CD4-positive, alpha-beta T cell treated with Interleukin-4 for 1 hour (primary cell): ENCODE data around the gene GLRX2.

Experiments
- DNase-seq, 2 donors: peaks; one replicate each; pipeline ENCODE4 v3.0.0-alpha.2; 2020 to 2022

GLRX2 gene

DNA sequence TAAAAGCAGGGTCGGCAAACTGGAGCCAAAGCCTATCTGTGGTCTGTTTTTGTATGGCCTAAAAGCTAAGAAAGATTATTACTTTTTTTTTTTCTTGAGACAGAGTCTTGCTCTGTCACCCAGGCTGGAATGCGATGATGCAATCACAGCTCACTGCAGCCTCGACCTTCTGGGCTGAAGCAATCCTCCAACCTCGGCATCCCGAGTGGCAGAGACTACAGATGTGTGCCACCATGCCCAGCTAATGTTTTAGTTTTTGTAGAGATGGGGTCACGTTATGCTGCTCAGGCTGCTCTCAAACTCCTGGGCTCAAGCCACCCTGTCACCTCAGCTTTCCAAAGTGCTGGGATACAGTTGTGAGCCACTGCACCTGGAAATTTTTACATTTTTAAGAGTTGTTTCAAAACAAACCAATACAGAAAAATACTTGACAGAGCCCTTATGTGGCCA is 6.5 kb upstream of the GLRX2 start:
- no peak for DNase-seq

DNA sequence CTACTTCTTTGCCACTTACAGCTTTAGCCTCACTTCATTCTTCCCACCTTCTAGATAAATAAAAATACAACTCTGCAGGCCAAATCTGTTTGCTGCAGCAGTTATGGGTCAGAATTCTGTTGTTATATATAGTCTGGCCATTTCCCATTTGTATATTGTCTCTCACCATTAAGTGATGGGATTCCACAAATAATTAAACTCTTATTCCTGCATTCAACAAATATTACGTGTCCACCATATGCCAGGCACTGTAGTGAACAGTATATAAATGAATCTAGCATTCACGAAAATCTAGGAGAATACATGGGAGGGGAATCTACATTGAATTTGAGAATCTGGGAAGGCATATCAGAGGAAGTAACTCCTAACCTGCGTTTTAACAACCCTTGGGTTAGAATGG is 5.7 kb upstream of the GLRX2 start:
- DNase-seq, result no peak

DNA sequence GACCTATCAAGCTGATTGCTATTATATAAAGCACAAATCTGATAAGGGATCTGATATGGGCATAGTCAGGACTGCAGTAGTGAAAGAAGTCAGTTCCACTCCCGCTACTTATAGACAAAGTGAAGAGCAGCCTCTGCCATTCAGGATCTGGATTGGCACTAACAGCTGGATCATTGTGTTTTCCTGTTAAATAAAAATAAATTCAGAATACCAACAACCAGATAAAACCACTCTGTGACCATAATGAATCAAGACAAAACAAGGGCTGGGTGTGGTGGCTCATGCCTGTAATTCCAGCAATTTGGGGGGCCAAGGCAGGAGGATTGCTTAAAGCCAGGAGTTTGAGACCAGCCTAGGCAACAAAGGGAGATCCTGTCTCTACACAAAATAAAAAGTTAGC is 5.0 kb upstream of the GLRX2 start:
- DNase-seq, result no peak

DNA sequence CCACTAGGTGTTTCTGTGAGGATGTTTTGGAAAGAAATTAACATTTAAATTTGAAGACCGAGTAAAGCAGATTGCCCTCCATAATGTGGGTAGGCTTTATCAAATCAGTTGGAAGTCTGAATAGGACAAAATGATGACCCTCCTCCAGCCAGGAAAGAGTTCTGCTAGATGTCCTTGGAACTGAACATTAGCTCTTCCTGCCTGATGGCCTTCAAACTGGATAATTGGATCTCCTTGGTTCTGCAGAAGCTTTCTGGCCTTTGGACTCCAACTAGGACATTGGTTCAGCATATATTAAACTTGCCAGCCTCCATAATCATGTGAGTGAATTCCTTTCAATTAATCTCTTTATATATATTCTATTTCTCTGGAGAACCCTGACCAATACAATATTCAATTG is 4.4 kb upstream of the GLRX2 start:
- no peak for DNase-seq

DNA sequence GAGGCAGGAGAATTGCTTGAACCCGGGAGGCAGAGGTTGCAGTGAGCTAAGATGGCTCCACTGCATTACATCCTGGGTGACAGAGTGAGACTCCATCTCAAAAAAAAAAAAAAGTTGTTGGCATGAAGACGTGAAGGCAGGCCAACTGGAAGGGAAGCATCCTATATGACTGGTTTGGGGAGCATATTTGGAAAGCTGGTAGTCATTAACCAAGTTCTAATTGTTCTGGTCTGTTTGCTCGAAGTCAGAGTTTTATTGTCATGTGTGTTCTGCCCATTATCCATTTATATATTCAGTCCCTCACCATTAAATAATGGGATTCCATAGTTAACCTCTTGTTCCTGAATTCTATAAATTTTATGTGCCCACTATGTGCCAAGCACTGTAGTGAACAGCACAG is 3.3 kb upstream of the GLRX2 start:
- no peak for DNase-seq

DNA sequence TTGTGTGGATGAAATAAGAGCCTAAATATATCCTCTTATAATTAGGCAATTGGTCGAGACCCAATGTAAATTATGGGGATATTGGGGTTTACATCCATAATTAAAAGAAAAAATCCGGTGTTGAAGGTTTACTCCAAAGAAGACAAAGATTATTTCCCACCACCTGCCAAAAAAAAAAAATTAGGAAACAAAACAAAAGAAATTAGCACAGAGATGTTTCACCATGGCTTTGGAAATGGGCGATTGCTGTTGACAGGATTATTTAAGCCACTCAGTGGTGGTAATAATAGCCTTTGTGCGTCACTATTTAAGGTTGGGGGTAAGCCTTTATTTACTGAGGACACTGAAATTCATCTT is 585 bp upstream of the GLRX2 start:
- DNase-seq, result no peak

DNA sequence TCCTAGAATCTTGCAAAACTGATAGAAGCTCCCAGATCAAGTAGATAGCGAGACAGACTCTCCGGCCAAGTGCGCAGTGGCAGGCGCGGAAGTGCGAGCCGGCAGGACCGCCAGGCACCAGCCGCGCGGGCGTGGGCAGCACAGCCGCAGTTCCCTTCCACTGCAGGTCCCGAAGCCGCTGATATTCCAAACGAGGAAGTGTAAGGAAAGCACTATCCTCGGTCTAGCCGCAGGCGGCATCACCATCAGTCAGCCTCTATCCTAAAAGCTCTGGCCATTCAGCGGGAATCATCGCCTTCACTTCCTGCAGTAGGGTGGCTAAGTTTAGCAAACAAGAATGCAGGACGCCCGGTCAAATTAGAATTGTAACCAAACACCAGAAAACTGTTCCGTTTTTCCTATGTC is 710 bp downstream of the GLRX2 start:
- peak in 1 of 2 donors; percentile 15 for DNase-seq

DNA sequence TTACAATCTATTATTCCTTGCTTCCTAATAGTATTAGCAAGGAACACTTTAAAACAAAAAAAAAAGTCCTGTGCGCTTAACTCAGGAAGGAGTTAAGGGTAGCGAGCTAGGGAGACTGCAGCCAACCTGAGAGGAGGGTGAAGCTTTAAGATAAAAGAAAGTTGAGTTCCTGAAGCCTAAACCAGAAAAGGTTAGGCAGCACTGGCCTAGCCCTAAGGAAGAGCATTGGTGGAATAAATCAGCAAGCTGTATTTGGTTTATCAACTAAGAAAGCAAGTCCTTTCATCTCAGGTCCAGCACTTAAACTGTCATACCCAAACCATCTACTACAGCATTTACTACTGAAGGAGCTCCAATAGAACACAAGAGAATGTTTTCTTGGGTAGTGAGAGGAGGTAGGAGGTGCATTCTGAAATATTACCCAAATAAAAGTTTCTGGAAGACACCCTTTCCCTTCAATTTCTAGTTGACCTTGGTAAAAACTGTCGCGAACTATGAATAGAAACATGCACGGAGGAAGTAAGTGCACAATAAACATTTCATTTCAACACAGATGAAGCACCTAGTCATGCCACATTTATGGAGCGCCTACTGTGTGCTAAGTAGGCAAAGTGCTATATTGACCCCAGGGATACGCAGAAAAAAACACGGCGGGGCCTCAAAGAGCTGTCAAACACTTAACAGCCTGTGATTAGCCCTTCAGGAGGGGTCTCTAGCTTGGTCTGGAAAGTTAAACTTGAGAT is 1.3 kb downstream of the GLRX2 start:
- no peak for DNase-seq

DNA sequence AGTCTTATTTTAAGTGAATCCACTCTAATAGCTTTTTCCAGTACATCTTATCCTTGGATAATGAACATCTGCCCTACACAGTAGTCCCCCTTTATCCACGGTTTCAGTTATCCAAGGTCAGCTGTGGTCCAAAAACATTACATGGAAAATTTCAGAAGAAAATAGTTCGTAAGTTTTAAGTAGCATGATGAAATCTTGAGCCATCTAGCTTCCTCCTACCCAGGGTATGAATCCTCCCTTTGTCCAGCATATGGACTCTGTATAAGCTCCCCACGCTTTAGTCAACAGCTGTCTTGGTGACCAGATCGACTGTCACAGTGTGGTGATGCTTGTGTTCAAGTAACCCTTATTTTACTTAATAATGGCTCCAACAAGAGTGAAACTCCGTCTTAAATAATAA is 2.6 kb downstream of the GLRX2 start:
- no peak for DNase-seq

DNA sequence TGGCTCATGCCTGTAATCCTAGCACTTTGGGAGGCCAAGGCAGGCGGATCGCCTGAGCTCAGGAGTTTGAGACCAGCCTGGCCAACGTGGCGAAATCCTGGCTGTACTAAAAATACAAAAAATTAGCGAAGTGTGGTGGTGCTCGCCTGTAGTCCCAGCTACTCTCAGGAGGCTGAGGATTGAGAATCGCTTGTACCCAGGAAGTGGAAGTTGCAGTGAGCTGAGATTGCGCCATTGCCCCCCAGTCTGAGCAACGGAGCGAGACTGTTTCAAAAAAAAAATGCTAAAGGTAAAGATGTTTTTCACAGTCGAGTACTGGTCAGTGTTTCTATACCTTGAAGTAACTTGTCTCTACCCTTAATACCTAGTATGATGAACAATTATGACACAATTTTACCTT is 11.1 kb downstream of the GLRX2 start:
- DNase-seq, result no peak

DNA sequence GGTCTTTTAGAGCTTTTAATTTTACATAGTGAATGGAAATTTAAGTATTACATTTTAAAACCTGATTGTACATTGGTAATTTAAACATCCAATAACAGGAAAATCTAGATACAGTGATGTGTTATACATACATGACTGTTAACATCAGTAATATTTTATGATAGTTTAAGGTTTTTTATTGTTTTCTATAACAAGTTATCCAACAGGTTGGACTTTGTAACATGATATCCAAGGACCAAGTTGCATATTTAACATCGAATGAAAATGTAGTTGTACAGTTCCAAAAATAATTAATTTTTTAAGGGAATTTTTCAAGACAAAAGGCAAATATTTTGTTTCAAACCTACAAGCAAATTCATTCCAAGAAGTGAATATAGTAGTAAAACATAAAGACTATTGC is 14.3 kb downstream of the GLRX2 start:
- DNase-seq, result no peak

DNA sequence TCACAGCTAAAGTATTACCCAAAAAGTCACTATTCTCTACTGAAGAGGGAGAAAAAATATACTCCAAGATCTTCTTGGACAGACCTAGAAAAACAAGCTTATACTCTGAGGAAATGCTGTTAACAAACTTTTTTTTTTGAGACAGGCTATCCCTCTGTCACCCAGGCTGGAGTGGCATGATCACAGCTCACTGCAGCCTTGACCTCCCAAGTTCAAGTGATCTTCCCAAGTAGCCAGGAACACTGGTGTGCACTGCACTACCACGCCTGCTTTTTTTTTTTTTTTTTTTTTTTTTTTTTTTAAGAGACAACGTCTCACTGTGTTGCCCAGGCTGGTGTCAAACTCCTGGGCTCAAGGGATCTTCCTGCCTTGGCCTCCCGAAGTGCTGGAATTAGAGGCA is 17.3 kb downstream of the GLRX2 start:
- DNase-seq, result no peak

DNA sequence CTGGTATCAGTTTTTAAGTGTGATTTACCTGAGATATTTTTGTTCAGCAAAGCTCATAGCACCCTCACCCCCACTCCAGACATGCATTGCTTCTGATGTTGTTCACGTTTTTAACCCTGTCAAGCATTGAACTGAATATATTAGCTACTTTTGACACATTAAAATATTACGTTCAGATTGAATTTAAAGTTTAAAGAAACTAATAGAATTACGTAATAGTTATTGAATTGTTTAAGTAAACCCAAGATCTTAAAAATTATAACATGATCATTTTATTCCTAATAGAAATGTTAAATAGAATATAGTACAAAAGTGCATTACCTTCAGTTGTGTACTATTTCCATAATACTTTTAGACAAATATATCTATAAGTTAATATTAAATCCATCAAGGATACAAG is 18.9 kb downstream of the GLRX2 start:
- no peak for DNase-seq

DNA sequence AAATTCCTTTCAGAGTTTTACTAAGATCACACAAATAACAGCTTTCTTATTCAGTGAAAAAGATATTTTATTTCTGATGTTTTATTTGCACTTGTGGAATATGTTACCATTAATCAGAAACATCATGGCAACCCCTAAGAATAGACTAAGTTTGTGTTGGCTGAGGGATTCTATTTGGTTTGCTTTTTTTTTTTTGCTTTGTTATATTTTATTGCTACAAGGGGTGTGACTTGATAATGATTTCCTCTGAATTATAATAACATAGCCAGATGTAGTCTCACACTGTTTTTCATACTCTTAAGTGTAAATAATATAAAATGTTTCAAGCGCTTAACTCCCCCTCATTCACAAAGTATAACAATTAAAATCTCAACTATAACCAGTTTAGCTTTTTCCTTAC is 20.0 kb downstream of the GLRX2 start:
- DNase-seq, result no peak

DNA sequence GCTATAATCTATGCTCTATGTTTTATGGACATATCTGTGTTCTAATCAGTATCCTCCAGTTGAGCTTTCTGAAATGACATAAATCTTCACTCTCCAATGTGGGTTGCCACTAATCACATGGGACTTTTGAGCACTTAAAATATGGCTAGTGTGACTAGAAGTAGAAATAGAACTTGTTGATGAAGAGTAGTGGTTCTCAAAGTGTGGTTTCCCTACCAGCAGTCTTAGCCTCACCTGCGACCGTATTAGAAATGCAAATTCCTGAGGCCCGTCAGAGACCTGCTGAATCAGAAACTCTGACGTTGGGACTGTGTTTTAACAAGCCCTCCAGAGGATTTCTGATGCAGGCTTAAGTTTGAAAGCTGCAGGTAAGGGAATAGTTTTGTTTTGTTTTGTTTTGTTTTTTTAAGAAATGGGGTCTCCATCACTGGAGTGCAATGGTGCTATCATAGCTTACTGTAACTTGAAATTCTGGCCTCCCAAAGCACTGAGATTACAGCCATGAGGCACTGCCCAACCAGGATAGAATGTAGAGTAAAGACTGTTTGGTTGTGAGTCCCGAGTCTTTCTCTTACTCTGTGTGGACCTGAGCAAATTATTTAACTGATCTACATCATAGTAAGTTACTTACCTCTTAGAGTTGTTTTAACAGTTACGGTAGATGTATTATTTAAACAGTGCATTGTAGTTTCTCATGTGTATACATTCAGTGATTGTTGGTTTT is 21.7 kb downstream of the GLRX2 start:
- DNase-seq, result no peak

DNA sequence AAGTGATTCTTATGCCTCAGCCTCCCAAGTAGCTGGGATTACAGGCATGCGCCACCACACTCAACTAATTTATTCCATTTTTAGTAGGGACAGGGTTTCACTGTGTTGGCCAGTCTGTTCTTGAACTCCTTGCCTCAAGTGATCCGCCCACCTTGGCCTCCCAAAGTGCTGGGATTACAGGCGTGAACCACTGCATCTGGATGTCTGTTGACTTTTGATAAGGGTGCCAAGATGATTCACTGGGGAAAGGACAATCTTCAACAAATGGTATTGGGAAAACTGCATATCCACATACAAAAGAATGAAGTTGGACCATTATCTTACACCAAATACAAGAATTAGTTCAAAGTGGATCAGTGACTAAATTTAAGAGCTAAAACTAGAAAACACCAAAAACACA is 26.0 kb downstream of the GLRX2 start:
- no peak for DNase-seq

DNA sequence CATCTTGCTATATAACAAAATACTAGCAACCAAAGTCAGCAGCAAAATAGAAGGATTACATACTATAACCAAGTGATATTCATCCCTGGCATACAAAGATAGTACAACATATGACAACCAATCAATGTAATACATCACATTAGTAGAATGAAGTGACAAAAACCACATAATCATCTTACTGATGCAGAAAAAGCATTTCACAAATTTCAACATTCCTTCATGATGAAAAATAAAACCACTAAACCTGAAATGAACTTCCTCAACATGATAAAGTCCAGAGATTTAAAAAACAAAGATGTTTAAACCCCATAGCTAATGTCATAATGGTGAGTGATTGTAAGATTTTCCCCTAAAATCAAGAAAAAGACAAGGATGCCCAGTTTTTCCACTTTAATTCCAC is 27.2 kb downstream of the GLRX2 start:
- no peak for DNase-seq

DNA sequence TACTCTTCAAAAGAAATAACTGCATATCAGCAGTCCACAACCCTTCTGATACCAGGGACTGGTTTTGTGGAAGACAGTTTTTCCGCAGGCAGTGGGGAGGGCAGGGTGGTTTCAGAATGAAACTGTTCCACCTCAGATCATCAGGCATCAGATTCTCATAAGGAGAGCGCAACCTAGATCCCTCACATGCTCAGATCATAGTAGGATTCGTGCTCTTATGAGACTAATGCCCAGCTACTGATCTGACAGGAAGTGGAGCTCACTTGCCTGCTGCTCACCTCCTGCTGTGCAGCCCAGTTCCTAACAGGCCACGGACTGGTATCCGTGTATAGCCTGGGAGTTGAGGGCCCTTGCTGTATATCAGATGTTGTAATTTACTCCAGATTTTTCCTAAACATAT is 34.3 kb downstream of the GLRX2 start:
- DNase-seq, result peak in 1 of 2 donors; percentile 28

DNA sequence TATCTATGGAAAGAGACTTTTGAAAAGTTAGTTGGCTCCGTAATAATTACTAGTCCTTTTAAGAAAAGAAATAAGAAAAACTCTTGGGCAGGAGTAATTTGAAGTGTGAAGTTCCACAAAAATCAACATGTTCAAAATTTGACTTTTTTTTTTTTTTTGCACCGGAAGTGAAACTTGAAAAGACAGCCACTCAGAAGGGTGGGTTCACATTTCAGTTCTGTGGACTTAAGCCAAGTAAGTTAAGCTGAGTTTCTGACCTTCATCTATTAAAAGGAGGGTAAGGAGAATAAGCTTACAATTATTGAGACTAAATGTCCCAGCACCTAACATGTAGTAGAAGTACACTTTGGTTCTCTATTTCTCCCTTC is 34.8 kb downstream of the GLRX2 start:
- no peak for DNase-seq

DNA sequence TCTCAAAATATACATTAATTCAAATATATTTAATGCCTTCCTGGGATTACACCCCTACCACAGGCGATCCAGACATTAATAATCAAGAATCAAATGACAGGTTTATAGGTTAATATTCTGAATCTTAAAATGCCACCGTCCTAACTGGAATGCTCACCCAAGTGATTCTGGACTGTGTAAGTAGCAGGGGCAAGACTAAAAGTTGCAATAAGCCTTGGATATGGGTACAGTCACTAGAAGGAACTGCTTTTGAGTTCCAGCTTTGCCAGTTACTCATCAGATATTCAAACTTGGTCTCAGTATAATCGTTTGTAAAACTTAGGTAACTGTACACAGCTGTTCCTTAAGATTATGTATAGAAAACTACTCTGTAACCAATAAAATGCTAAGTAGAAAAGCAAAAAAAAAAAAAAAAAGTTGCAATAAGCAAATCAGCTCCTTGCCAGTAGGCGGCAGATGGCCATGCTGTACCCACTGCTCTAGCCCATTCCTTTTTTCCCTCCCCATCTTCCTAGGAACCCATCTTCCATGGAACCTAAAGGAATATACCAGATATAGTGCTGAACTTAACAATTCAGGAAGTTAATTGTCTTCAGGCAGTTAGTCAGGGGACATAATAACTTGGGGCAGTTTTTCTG is 35.3 kb downstream of the GLRX2 start:
- peak in 1 of 2 donors; percentile 14 for DNase-seq

DNA sequence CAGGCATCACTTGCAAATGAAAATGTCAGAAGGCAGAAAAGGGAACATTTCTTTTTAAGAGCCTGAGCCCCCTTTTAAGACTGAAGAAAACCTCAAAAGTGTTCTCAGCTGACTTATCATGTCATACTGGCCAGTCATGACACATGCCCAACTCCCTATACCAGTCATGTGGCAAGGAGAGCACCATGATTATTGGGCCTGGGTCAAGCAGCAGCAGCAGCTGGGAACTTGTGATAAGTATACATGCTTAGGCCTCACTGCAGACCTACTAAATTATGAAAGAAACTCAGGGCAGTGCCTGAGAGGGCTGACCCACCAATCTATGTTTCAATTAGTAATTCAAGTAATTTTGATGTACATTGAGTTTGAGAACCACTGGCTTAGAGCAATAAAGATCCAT is 37.2 kb downstream of the GLRX2 start:
- no peak for DNase-seq

DNA sequence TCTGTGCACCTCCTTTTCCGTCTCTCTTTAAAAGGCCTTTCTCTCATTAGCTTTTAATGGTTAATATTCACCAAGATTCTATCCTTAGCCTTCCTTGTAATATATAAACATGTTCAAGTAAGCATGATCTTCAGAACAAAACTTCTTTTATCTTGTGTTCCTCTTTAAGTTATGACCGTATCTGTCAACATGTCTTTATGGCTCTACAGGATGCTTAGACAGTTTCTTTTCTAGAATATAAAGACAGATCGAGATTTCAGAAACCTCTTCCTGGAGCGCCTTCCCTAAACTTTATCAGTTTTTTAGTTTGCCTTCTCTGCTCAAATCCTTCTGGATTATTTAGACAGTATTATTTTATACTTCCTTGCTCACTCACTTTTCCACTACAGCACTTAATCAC is 38.6 kb downstream of the GLRX2 start:
- DNase-seq, result no peak

DNA sequence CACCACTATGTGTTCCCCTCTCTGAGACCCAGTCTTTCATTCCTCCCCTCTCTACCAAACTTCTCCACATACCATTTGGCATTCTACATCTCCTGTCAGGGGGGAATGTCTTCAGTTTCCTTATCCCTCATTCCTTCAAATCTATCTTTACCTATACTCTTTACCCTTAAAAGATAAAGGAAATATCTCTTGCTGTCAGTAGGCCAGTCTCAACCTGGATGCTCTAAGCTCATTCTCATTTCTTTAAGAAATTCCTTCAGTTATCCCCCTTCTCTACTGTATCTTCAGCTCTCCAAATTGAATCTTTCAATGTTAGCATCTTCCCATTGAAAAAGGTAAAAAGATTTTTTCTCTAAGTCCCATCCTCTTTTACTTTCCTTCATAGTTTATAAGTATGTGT is 39.3 kb downstream of the GLRX2 start:
- DNase-seq, result no peak

DNA sequence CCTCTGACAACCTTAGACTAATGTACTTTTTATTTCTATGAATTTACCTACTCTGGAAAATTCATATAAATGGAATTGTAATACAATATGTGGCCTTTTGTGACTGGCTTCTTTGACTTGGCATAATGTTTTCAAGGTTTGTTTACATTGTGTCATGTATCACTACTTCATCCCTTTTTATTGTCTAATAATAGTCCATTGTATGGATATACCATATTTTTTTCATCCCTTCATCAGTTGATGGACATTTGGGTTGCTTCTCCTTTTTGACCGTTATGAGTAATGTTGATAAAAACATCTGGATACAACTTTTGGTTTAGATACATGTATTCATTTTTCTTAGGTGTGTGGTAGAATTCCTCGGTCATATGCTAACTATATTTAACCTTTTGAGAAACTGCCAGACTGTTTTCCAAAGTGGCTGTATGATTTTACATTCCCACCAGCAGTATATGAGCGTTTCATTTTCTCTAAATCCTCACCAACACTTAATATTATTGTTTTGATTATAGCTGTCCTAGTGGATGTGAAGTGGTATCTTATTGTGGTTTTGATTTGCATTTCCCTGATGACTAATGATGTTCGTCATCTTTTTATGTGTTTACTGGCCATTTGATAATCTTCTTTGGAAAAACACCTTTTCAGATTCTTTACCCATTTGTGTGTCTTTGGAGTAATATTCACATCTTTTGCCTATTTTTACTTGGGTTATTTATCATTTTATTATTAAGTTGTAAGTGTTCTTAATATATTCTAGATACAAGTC is 42.3 kb downstream of the GLRX2 start:
- DNase-seq, result peak in 1 of 2 donors; percentile 30
